HFFc6 (cell line): Measurements from ENCODE around the gene TP53TG5. TPM values are rescaled to one million over a fixed set of nuclear protein-coding genes. Genes with fewer than 3 reads are reported as not detected.

Experiments used
- DNase-seq: peaks from one replicate; pipeline ENCODE4 v3.0.0-alpha.2; 2018
- H3K27ac Mint-ChIP-seq: 2 replicates; pipeline ENCODE4 v1.8.0; 2020; ENCODE audit warnings: mild to moderate bottlenecking, mixed read lengths
- H3K27me3 Mint-ChIP-seq: 2 replicates; pipeline ENCODE4 v1.8.0; 2021; ENCODE audit warnings: mild to moderate bottlenecking, moderate library complexity, mixed read lengths; ENCODE audit not compliant: insufficient read depth
- H3K36me3 Mint-ChIP-seq: 2 replicates; pipeline ENCODE4 v1.8.0; 2021; ENCODE audit warnings: low read depth, mixed read lengths
- H3K4me1 Mint-ChIP-seq: 2 replicates; pipeline ENCODE4 v1.8.0; 2020; ENCODE audit warnings: low read depth, mixed read lengths
- H3K4me3 Mint-ChIP-seq: 2 replicates; pipeline ENCODE4 v1.8.0; 2020; ENCODE audit warnings: mild to moderate bottlenecking, moderate library complexity, mixed read lengths
- H3K9me3 Mint-ChIP-seq: 2 replicates; pipeline ENCODE4 v1.8.0; 2020; ENCODE audit warnings: mild to moderate bottlenecking, mixed read lengths
- CTCF ChIP-seq: fragments of 200-600 bp; sonication (generic); IDR thresholded peaks from 2 replicates; pipeline ENCODE4 v1.5.0; 2021; ENCODE audit warnings: antibody characterized with exemption, mild to moderate bottlenecking
- total RNA-seq, 6 experiments: library from RNA; stranded (reverse); fragmentation: NEBNext Ultra II Directional; extraction: Animal tissue kit (Norgen Biotek cat#: 25700); gene quantifications; 2 replicates in 1 of 6; 3 replicates in 5 of 6; pipeline ENCODE4 v1.2.3, GENCODE V29; 2021

TP53TG5 gene
- total RNA-seq, 6 experiments from 2014 or later: not detected

- Mint-ChIP-seq H3K4me1 (peaks cover 31% of the 10 kb centered on the region), H3K36me3 (no peaks in the 10 kb centered on the region), H3K9me3 (no peaks in the 10 kb centered on the region), H3K27me3 (no peaks in the 10 kb centered on the region; the same call in 1 of the 2 replicates), H3K27ac (no peak overlapping the region), H3K4me3 (no peak overlapping the region)
- TF ChIP-seq CTCF: no peak
- DNase-seq: no peak
Measured at GRCh38 chr20:45412653-45413052, 34.5 kb upstream of the TP53TG5 start.

GRCh38 chr20:45410887-45411286 lies 32.8 kb upstream of the TP53TG5 start:
- Mint-ChIP-seq H3K36me3 (no peaks in the 10 kb centered on the region), H3K4me3 (no peak overlapping the region), H3K27ac (no peak overlapping the region), H3K27me3 (no peaks in the 10 kb centered on the region; the same call in 1 of the 2 replicates), H3K9me3 (no peaks in the 10 kb centered on the region), H3K4me1 (peaks cover 24% of the 10 kb centered on the region)
- no peak for TF ChIP-seq CTCF
- no peak for DNase-seq

- H3K27ac Mint-ChIP-seq: no peak overlapping the region
- H3K4me1 Mint-ChIP-seq: peaks cover 21% of the 10 kb centered on the region
- TF ChIP-seq CTCF: no peak
- H3K4me3 Mint-ChIP-seq: no peak overlapping the region
- DNase-seq: no peak
- no peaks in the 10 kb centered on the region; the same call in 1 of the 2 replicates for H3K27me3 Mint-ChIP-seq
- H3K9me3 Mint-ChIP-seq: no peaks in the 10 kb centered on the region
- H3K36me3 Mint-ChIP-seq: no peaks in the 10 kb centered on the region
Measured at GRCh38 chr20:45409521-45410272, 31.6 kb upstream of the TP53TG5 start.

- no peak overlapping the region for H3K4me3 Mint-ChIP-seq
- no peak for TF ChIP-seq CTCF
- no peaks in the 10 kb centered on the region for H3K9me3 Mint-ChIP-seq
- H3K4me1 Mint-ChIP-seq: peaks cover 17% of the 10 kb centered on the region
- no peaks in the 10 kb centered on the region; the same call in 1 of the 2 replicates for H3K27me3 Mint-ChIP-seq
- no peak overlapping the region for H3K27ac Mint-ChIP-seq
- no peak for DNase-seq
- H3K36me3 Mint-ChIP-seq: no peaks in the 10 kb centered on the region
Measured at GRCh38 chr20:45408646-45409213, 30.6 kb upstream of the TP53TG5 start.

- Mint-ChIP-seq H3K4me1 (peaks cover 17% of the 10 kb centered on the region), H3K4me3 (peak within 1 kb of the TSS; percentile 87), H3K9me3 (no peaks in the 10 kb centered on the region), H3K36me3 (no peaks in the 10 kb centered on the region), H3K27me3 (no peaks in the 10 kb centered on the region; the same call in 1 of the 2 replicates), H3K27ac (peak within 1 kb of the TSS; percentile 85)
- TF ChIP-seq CTCF: no peak
- DNase-seq: no peak
Measured at GRCh38 chr20:45407783-45408645, 29.9 kb upstream of the TP53TG5 start, which contains the start of gene DBNDD2. DBNDD2 (plus strand) TSS chr20:45408289; CDS start chr20:45408468, 179 bp downstream.
